CD14-positive monocyte (primary cell): ENCODE measurements around the gene NUP58. TPM values are rescaled to one million over a fixed set of nuclear protein-coding genes. Genes with fewer than 3 reads are reported as not detected.

Source experiments
- DNase-seq, 3 donors: peaks; one replicate each; pipeline ENCODE4 v3.0.0-alpha.2; 2011 to 2022
- H2AFZ ChIP-seq: 2 replicates; pipeline ENCODE4 v1.6.0; 2012; ENCODE audit warnings: mild to moderate bottlenecking, low read depth, low read length, inconsistent platforms; ENCODE audit not compliant: insufficient read depth, poor library complexity, severe bottlenecking
- H3K27ac ChIP-seq, 2 donors: 1 replicate in 1 of 2; 2 replicates in 1 of 2; pipeline ENCODE4 v1.5.1; 2012 to 2013; ENCODE audit warnings: low read length in 2 of 2, control low read depth in 1 of 2, inconsistent platforms in 1 of 2, low read depth in 1 of 2, mild to moderate bottlenecking in 1 of 2
- H3K27me3 ChIP-seq, 2 donors: one replicate each; pipeline versions ENCODE4 v1.6.0 to v1.6.1; 2011 to 2013; ENCODE audit warnings: low read length in 2 of 2; ENCODE audit not compliant: control insufficient read depth in 2 of 2, insufficient read depth in 2 of 2
- H3K36me3 ChIP-seq, 2 donors: replicated peaks in 1 of 2; 1 replicate in 1 of 2; 2 replicates in 1 of 2; pipeline versions ENCODE4 v1.5.1 to v1.6.1; 2012 to 2013; ENCODE audit warnings: low read length in 2 of 2, control low read depth in 1 of 2, inconsistent platforms in 1 of 2, mild to moderate bottlenecking in 1 of 2; ENCODE audit not compliant: insufficient read depth in 2 of 2, control insufficient read depth in 1 of 2
- H3K4me1 ChIP-seq, 2 donors: 1 replicate in 1 of 2; 2 replicates in 1 of 2; pipeline versions ENCODE4 v1.5.1 to v1.6.1; 2012 to 2013; ENCODE audit warnings: low read length in 2 of 2, control low read depth in 1 of 2, inconsistent platforms in 1 of 2, mild to moderate bottlenecking in 1 of 2, moderate library complexity in 1 of 2; ENCODE audit not compliant: insufficient read depth in 2 of 2, control insufficient read depth in 1 of 2
- H3K4me2 ChIP-seq: replicated peaks from 2 replicates; pipeline ENCODE3; 2012; ENCODE audit warnings: low read length, moderate library complexity, mild to moderate bottlenecking; ENCODE audit not compliant: poor library complexity, severe bottlenecking; ENCODE audit errors: extremely low read depth
- H3K4me3 ChIP-seq, 3 experiments: fragments of 200-600 bp in 1 of 3; sonication (generic) in 1 of 3; replicated peaks in 1 of 3; 1 replicate in 2 of 3; 2 replicates in 1 of 3; pipeline ENCODE4 v1.5.1; 2011 to 2013; ENCODE audit warnings: low read length in 3 of 3, mild to moderate bottlenecking in 3 of 3, control low read depth in 2 of 3, low read depth in 2 of 3, inconsistent platforms in 1 of 3, moderate library complexity in 1 of 3
- H3K79me2 ChIP-seq: 2 replicates; pipeline ENCODE4 v1.6.0; 2012; ENCODE audit warnings: mild to moderate bottlenecking, control low read depth, inconsistent platforms, low read length, moderate library complexity; ENCODE audit not compliant: insufficient read depth
- H3K9ac ChIP-seq: 2 replicates; pipeline ENCODE4 v1.6.0; 2017; ENCODE audit warnings: low read length, mild to moderate bottlenecking; ENCODE audit not compliant: insufficient read depth, poor library complexity, severe bottlenecking
- H3K9me3 ChIP-seq, 2 donors: replicated peaks in 1 of 2; 1 replicate in 1 of 2; 2 replicates in 1 of 2; pipeline versions ENCODE4 v1.5.1 to v1.6.1; 2012 to 2013; ENCODE audit warnings: low read length in 2 of 2, control low read depth in 1 of 2; ENCODE audit not compliant: control insufficient read depth in 1 of 2, insufficient read depth in 1 of 2
- H4K20me1 ChIP-seq: 2 replicates; pipeline ENCODE4 v1.6.0; 2012; ENCODE audit warnings: mild to moderate bottlenecking, low read length, control low read depth, moderate library complexity; ENCODE audit not compliant: insufficient read depth
- H3K27ac Mint-ChIP-seq, 7 donors: one replicate each; pipeline ENCODE4 v1.8.0; 2020; ENCODE audit warnings: mild to moderate bottlenecking in 7 of 7, mixed read lengths in 7 of 7, moderate library complexity in 6 of 7, inconsistent platforms in 2 of 7
- H3K27me3 Mint-ChIP-seq, 3 donors: one replicate each; pipeline ENCODE4 v1.8.0; 2021 to 2022; ENCODE audit warnings: low read depth in 3 of 3, mild to moderate bottlenecking in 3 of 3, mixed read lengths in 3 of 3, moderate library complexity in 3 of 3, inconsistent platforms in 1 of 3
- H3K36me3 Mint-ChIP-seq, 2 donors: one replicate each; pipeline ENCODE4 v1.8.0; 2020; ENCODE audit warnings: mixed read lengths in 2 of 2, inconsistent platforms in 1 of 2, mild to moderate bottlenecking in 1 of 2
- H3K4me1 Mint-ChIP-seq: one replicate; pipeline ENCODE4 v1.8.0; 2020; ENCODE audit warnings: mild to moderate bottlenecking, mixed read lengths
- H3K4me3 Mint-ChIP-seq, 2 donors: one replicate each; pipeline ENCODE4 v1.8.0; 2020; ENCODE audit warnings: mild to moderate bottlenecking in 2 of 2, mixed read lengths in 2 of 2, moderate library complexity in 1 of 2
- H3K9me3 Mint-ChIP-seq, 7 donors: one replicate each; pipeline ENCODE4 v1.8.0; 2020 to 2022; ENCODE audit warnings: mixed read lengths in 7 of 7, mild to moderate bottlenecking in 6 of 7, moderate library complexity in 6 of 7, inconsistent platforms in 2 of 7
- WGBS: methylation state at CpG from one replicate; pipeline ENCODE4 v1.1.5; 2013; ENCODE audit warnings: missing lambda C conversion rate; ENCODE audit not compliant: insufficient coverage; 5-methylcytosine and 5-hydroxymethylcytosine counted together
- intact Hi-C, 2 donors: fragments of 100-400 bp; cut with micrococcal nuclease; formaldehyde crosslinking; loops; one replicate each; pipeline versions ENCODE4 v1.15.0 to v1.15.1; 2023
- polyA plus RNA-seq, 3 donors: library from polyadenylated mRNA; depleted of rRNA in 1 of 3; unstranded in 2 of 3; stranded (reverse) in 1 of 3; fragments of 300-500 nt in 2 of 3; fragments of >200 nt in 1 of 3; fragmentation: Illumina TruSeq in 2 of 3; gene quantifications; 1 replicate in 2 of 3; 2 replicates in 1 of 3; pipeline ENCODE4 v1.2.3, GENCODE V29; 2012 to 2021
- TF ChIP-seq, protein P1 (sequence below): fragments of 200-600 bp; IDR thresholded peaks from one replicate; pipeline ENCODE4 v1.8.0; 2022; ENCODE audit warnings: antibody characterized with exemption, mild to moderate bottlenecking

Gene NUP58
- polyA plus RNA-seq, 3 donors, result 21.5 to 26.3 (median 25.1) TPM

DNA sequence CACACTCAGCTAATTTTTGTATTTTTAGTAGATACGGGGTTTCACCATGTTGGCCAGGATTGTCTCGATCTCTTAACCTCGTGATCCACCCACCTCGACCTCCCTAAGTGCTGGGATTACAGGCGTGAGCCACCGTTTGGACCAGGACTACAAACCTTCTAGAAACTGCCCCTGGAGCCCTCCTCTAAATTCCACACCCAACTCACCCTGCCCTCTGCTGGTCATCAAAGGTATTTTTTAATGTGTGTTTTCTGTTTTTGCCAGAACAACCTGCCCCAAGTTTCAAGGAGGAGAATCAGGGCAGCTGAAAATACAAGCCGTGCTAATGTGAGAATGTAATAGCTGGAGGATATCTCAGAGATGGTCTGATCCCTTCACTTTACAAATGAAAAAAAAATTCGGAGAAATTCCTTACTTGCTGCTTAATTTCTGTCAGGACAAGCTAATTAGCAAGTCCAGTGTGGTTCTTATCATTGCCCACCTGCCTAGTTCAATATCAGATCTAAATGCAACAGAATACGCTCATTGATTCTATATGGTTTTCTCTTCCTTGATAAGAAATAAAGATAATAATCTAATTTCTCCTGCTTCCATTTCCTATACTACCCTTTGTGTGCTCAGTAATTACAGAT is 74.4 kb downstream of the NUP58 start:
- no peak overlapping the region for H3K9ac ChIP-seq
- no peak overlapping the region for H2AFZ ChIP-seq
- peaks cover 8% of the 10 kb centered on the region for H3K4me1 Mint-ChIP-seq
- peaks cover 0 to 25% of the 10 kb centered on the region in 2 donors for H3K9me3 ChIP-seq
- peak; percentile 6 to 24 (median 16) for DNase-seq
- no peaks in the 10 kb centered on the region for H3K4me1 ChIP-seq
- no peak overlapping the region for H3K4me3 Mint-ChIP-seq
- H3K4me2 ChIP-seq, result no peak overlapping the region
- peaks cover 35 to 56% of the 10 kb centered on the region in 2 donors for H3K27me3 ChIP-seq
- H3K36me3 Mint-ChIP-seq, result peaks cover 0 to 2% of the 10 kb centered on the region in 2 donors
- H3K27ac Mint-ChIP-seq, result no peak overlapping the region
- intact Hi-C loops, result loop anchor here in 1 of 2 donors (2.0 kb wide), 1 partner anchor 143 kb away; no protein-coding TSS in a partner anchor
- no peak overlapping the region for H3K4me3 ChIP-seq
- H3K27me3 Mint-ChIP-seq, result peaks cover 42 to 57% (median 48%) of the 10 kb centered on the region in 3 donors
- H3K79me2 ChIP-seq, result no peaks in the 10 kb centered on the region
- H4K20me1 ChIP-seq, result no peaks in the 10 kb centered on the region
- TF ChIP-seq, protein P1, sequence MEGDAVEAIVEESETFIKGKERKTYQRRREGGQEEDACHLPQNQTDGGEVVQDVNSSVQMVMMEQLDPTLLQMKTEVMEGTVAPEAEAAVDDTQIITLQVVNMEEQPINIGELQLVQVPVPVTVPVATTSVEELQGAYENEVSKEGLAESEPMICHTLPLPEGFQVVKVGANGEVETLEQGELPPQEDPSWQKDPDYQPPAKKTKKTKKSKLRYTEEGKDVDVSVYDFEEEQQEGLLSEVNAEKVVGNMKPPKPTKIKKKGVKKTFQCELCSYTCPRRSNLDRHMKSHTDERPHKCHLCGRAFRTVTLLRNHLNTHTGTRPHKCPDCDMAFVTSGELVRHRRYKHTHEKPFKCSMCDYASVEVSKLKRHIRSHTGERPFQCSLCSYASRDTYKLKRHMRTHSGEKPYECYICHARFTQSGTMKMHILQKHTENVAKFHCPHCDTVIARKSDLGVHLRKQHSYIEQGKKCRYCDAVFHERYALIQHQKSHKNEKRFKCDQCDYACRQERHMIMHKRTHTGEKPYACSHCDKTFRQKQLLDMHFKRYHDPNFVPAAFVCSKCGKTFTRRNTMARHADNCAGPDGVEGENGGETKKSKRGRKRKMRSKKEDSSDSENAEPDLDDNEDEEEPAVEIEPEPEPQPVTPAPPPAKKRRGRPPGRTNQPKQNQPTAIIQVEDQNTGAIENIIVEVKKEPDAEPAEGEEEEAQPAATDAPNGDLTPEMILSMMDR, result peak; percentile 74
- H3K27ac ChIP-seq, result no peak overlapping the region
- no CpG with 5 or more reads among the region's 9 CpGs for WGBS
- no peaks in the 10 kb centered on the region for H3K36me3 ChIP-seq
- H3K9me3 Mint-ChIP-seq, result peaks cover 0 to 4% (median 2%) of the 10 kb centered on the region in 7 donors

DNA sequence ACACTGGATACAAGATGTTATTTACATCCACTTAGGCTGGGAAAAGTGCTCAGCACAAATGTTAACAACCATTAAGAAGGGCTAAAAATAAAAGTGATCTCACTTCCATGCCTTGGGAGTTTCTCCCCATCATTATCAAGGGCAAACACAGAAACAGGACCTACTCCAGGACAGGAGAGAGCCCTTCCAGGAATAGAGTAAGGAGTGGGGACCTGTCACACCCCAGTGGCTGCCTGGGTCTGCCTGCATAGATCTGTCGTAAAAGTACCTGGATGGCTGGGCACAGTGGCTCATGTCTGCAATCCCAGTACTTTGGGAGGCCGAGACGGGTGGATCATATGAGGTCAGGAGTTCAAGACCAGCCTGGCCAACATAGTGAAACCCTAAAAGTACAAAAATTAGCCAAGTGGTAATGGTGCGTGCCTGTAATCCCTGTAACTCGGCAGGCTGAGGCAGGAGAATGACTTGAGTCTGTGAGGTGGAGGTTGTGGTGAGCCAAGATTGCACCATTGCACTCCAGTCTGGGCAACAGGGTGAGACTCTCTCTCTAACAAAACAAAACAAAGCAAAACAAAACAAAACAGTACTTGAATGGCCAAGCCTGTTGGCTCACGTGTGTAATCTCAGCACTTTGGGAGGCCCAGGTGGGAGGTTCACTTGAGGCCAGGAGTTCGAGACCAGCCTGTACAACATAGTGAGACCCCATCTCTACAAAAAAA is 76.0 kb downstream of the NUP58 start:
- Mint-ChIP-seq H3K9me3 (peaks cover 0 to 2% (median 0%) of the 10 kb centered on the region in 7 donors), H3K4me3 (no peak overlapping the region), H3K4me1 (peaks cover 4% of the 10 kb centered on the region), H3K27ac (peak overlapping the region in 1 of 7 donors; percentile 4), H3K36me3 (no peaks in the 10 kb centered on the region), H3K27me3 (peaks cover 38 to 46% (median 43%) of the 10 kb centered on the region in 3 donors)
- intact Hi-C loops, result loop anchor here in 1 of 2 donors (2.0 kb wide), 1 partner anchor 145 kb away; no protein-coding TSS in a partner anchor
- Histone ChIP-seq H3K9me3 (peaks cover 0 to 17% of the 10 kb centered on the region in 2 donors), H3K36me3 (no peaks in the 10 kb centered on the region), H2AFZ (no peak overlapping the region), H3K4me1 (no peaks in the 10 kb centered on the region), H3K27me3 (peaks cover 31 to 48% of the 10 kb centered on the region in 2 donors), H4K20me1 (no peaks in the 10 kb centered on the region), H3K79me2 (no peaks in the 10 kb centered on the region), H3K9ac (no peak overlapping the region), H3K27ac (no peak overlapping the region), H3K4me2 (no peak overlapping the region), H3K4me3 (no peak overlapping the region)
- TF ChIP-seq, protein P1, result no peak
- DNase-seq, result no peak
- 91% methylated on average over 5 of the region's 7 CpGs for WGBS
